Measurements from ENCODE around the gene CATSPERD. TPM values are rescaled to one million over a fixed set of nuclear protein-coding genes. Genes with fewer than 3 reads are reported as not detected.

CATSPERD gene
- total RNA-seq, 4 donors from 2014 or later, result not detected

- Histone ChIP-seq H3K9me3 (no peaks in the 10 kb centered on the region), H3K27me3 (peaks cover 0 to 46% of the 10 kb centered on the region in 2 donors), H3K27ac (no peak overlapping the region), H3K4me3 (no peak overlapping the region), H3K36me3 (no peaks in the 10 kb centered on the region), H3K4me1 (peaks cover 0 to 19% (median 8%) of the 10 kb centered on the region in 4 donors)
- no peak for DNase-seq (ENCODE audit: low spot score in 2 of 2)
- 69 to 91% methylated on average over 12 to 20 of the region's 21 CpGs for WGBS, 2 donors
- TF ChIP-seq POLR2A (IDR thresholded peaks at IDR 0.05) (no peak), CTCF (IDR thresholded peaks at IDR 0.05) (no peak), EP300 (IDR thresholded peaks at IDR 0.05) (no peak)
Observed at GRCh38 chr19:5825178-5825577, 104.7 kb downstream of the CATSPERD start.

- WGBS, 2 donors, result 18 to 24% methylated on average over 21 to 23 of the region's 24 CpGs
- TF ChIP-seq EP300 (IDR thresholded peaks at IDR 0.05) (no peak), CTCF (IDR thresholded peaks at IDR 0.05) (no peak), POLR2A (IDR thresholded peaks at IDR 0.05) (no peak)
- Histone ChIP-seq H3K4me1 (peaks cover 0 to 19% (median 8%) of the 10 kb centered on the region in 4 donors), H3K27ac (no peak overlapping the region), H3K9me3 (no peaks in the 10 kb centered on the region), H3K27me3 (peaks cover 0 to 55% of the 10 kb centered on the region in 2 donors), H3K4me3 (no peak overlapping the region), H3K36me3 (no peaks in the 10 kb centered on the region)
- DNase-seq (ENCODE audit: low spot score in 2 of 2), result no peak
Observed at GRCh38 chr19:5826531-5827341, 106.3 kb downstream of the CATSPERD start.

- H3K27me3 ChIP-seq, result peaks cover 0 to 53% of the 10 kb centered on the region in 2 donors
- H3K27ac ChIP-seq, result peak overlapping the region in 1 of 4 donors; percentile 57
- H3K9me3 ChIP-seq, result no peaks in the 10 kb centered on the region
- H3K4me3 ChIP-seq, result peak overlapping the region in 2 of 4 donors; percentile 18 to 54
- WGBS, 2 donors, result 19 to 34% methylated on average over 11 to 30 of the region's 37 CpGs
- H3K4me1 ChIP-seq, result peaks cover 0 to 19% (median 8%) of the 10 kb centered on the region in 4 donors
- TF ChIP-seq POLR2A (IDR thresholded peaks at IDR 0.05) (no peak), EP300 (IDR thresholded peaks at IDR 0.05) (no peak), CTCF (IDR thresholded peaks at IDR 0.05) (no peak)
- DNase-seq (ENCODE audit: low spot score in 2 of 2), result no peak
- no peaks in the 10 kb centered on the region for H3K36me3 ChIP-seq
Observed at GRCh38 chr19:5827342-5827890, 107.0 kb downstream of the CATSPERD start.

GRCh38 chr19:5827891-5828660, 107.6 kb downstream of the CATSPERD start:
- H3K9me3 ChIP-seq, result no peaks in the 10 kb centered on the region
- TF ChIP-seq POLR2A (IDR thresholded peaks at IDR 0.05), result peak; percentile 33 to 50
- no peak for TF ChIP-seq CTCF (IDR thresholded peaks at IDR 0.05)
- peak in 1 of 2 donors; percentile 56 for TF ChIP-seq EP300 (IDR thresholded peaks at IDR 0.05)
- peak overlapping the region in 3 of 4 donors; percentile 42 to 57 (median 54) for H3K27ac ChIP-seq
- H3K27me3 ChIP-seq, result peaks cover 0 to 56% of the 10 kb centered on the region in 2 donors
- 1% methylated on average over 49 to 52 of the region's 91 CpGs for WGBS, 2 donors
- peak overlapping the region; percentile 24 to 54 (median 34) for H3K4me3 ChIP-seq
- H3K36me3 ChIP-seq, result no peaks in the 10 kb centered on the region
- peaks cover 0 to 19% (median 8%) of the 10 kb centered on the region in 4 donors for H3K4me1 ChIP-seq
- DNase-seq (ENCODE audit: low spot score in 2 of 2), result peak; percentile 46 to 70

Other genes with a start within 250 kb of the CATSPERD start
- 10 to 100 TPM in 1 of 4 donors, 1 to 10 TPM in 2, under 1 TPM in 1; 0.30 to 13.9 (median 5.1) TPM for gene TINCR, start 152.7 kb upstream of the CATSPERD start, total RNA-seq
- 10 to 100 TPM; 58.1 to 99.8 (median 93.1) TPM for gene SAFB2, start 97.9 kb upstream of the CATSPERD start, total RNA-seq
- gene SAFB, start 97.6 kb upstream of the CATSPERD start, total RNA-seq, result 100 to 1,000 TPM; 121 to 252 (median 129) TPM
- gene MICOS13, start 40.1 kb upstream of the CATSPERD start, total RNA-seq, result 10 to 100 TPM; 48.9 to 79.1 (median 65.9) TPM
- gene HSD11B1L, start 39.6 kb upstream of the CATSPERD start, total RNA-seq, result 10 to 100 TPM in 2 of 4 donors, 1 to 10 TPM in 2; 7.5 to 23.7 (median 11.6) TPM
- gene RPL36, start 30.3 kb upstream of the CATSPERD start, total RNA-seq, result 100 to 1,000 TPM; 552 to 780 (median 644) TPM
- 100 to 1,000 TPM; 107 to 116 (median 110) TPM for gene LONP1, start 491 bp upstream of the CATSPERD start, total RNA-seq
- gene PRR22, start 64.1 kb downstream of the CATSPERD start, total RNA-seq, result 1 to 10 TPM in 3 of 4 donors, under 1 TPM in 1; 0.66 to 6.3 (median 2.3) TPM
- 10 to 100 TPM; 33.2 to 75.9 (median 54.2) TPM for gene DUS3L, start 70.5 kb downstream of the CATSPERD start, total RNA-seq
- gene NRTN, start 84.4 kb downstream of the CATSPERD start, total RNA-seq, result not detected
- gene FUT6, start 119.1 kb downstream of the CATSPERD start, total RNA-seq, result not detected
- under 1 TPM in 1 of 4 donors, not detected in 3; 0.90 TPM for gene FUT3, start 130.8 kb downstream of the CATSPERD start, total RNA-seq
- not detected for gene FUT5, start 149.9 kb downstream of the CATSPERD start, total RNA-seq
- 100 to 1,000 TPM; 184 to 350 (median 216) TPM for gene NDUFA11, start 183.2 kb downstream of the CATSPERD start, total RNA-seq
- gene VMAC, start 184.2 kb downstream of the CATSPERD start, total RNA-seq, result 10 to 100 TPM in 3 of 4 donors, 1 to 10 TPM in 1; 8.3 to 16.7 (median 13.9) TPM
- 10 to 100 TPM; 67.5 to 95.0 (median 77.4) TPM for gene CAPS, start 193.6 kb downstream of the CATSPERD start, total RNA-seq